ENCODE results near the gene NR4A1. TPM values are rescaled to one million over a fixed set of nuclear protein-coding genes. Genes with fewer than 3 reads are reported as not detected.

The NR4A1 gene
- total RNA-seq, 1 experiment from 2014 or later = 26.9 TPM

DNA sequence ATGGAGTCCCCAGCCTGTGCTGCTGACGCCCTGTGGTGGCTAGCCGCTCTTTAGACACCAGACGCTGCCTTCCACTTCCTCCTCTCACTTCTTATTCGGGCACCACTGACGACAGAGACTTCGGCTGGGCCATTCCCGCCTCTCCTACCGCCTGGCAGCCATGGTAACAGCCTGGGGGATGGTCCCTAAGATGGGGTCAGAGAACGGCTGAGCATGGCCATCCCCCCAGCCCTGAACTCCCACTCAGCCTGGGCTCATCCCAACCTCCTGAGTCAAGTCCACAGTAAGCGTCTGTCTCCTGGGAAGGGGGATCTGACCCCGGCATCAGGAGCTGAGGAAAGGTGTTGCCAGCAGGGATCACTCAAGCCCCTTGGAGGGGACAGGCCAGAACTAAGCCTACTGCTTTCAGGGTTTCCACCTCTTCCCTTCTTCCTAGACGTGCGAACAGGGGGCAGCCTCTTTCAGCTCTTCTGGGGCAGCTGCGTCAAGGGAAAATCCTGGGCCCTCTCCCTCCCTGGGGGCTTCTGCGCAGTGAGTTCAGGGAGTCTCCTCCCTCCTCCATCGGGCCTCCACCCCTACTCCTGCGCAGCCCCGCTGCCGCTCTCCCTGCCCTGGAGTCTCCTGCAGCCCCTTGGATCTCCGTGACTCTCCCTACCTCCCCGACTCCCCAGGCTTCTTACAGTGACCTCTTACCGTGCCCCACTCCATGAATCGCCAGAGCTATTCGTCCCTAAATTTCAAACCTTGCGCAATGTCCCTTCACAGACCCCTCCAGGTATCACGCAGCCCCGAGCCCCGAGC, 45.1 kb upstream of the NR4A1 start:
- Mint-ChIP-seq H3K4me3 (peak overlapping the region; percentile 88), H3K4me1 (peaks cover 34% of the 10 kb centered on the region), H3K27ac (no peak overlapping the region), H3K36me3 (0 out of 2 replicates have a peak, but pooled peaks cover 2% of the 10 kb centered on the region), H3K27me3 (ENCODE audit: low read depth) (peaks cover 51% of the 10 kb centered on the region), H3K9me3 (no peaks in the 10 kb centered on the region)
- TF ChIP-seq CBFB (CRISPR knock-in tag; IDR thresholded peaks at IDR 0.05; ENCODE audit: low read depth) = no peak
- TF ChIP-seq, protein P1, sequence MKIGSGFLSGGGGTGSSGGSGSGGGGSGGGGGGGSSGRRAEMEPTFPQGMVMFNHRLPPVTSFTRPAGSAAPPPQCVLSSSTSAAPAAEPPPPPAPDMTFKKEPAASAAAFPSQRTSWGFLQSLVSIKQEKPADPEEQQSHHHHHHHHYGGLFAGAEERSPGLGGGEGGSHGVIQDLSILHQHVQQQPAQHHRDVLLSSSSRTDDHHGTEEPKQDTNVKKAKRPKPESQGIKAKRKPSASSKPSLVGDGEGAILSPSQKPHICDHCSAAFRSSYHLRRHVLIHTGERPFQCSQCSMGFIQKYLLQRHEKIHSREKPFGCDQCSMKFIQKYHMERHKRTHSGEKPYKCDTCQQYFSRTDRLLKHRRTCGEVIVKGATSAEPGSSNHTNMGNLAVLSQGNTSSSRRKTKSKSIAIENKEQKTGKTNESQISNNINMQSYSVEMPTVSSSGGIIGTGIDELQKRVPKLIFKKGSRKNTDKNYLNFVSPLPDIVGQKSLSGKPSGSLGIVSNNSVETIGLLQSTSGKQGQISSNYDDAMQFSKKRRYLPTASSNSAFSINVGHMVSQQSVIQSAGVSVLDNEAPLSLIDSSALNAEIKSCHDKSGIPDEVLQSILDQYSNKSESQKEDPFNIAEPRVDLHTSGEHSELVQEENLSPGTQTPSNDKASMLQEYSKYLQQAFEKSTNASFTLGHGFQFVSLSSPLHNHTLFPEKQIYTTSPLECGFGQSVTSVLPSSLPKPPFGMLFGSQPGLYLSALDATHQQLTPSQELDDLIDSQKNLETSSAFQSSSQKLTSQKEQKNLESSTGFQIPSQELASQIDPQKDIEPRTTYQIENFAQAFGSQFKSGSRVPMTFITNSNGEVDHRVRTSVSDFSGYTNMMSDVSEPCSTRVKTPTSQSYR (CRISPR knock-in tag; IDR thresholded peaks at IDR 0.05) = 0 out of 2 replicates have a peak, but pooled peaks have one; percentile 38
- POLR2A ChIA-PET = no interaction called here
- ATAC-seq (peak; percentile 6), DNase-seq (ENCODE audit: low spot score) (peak; percentile 41)
- CTCF ChIA-PET = interaction anchor here (0.7 to 38.0 kb wide), 11 partner anchors 11 to 192 kb away, joined by 3 to 1431 read pairs (median 4); partner anchors contain the start of gene NR4A1

DNA sequence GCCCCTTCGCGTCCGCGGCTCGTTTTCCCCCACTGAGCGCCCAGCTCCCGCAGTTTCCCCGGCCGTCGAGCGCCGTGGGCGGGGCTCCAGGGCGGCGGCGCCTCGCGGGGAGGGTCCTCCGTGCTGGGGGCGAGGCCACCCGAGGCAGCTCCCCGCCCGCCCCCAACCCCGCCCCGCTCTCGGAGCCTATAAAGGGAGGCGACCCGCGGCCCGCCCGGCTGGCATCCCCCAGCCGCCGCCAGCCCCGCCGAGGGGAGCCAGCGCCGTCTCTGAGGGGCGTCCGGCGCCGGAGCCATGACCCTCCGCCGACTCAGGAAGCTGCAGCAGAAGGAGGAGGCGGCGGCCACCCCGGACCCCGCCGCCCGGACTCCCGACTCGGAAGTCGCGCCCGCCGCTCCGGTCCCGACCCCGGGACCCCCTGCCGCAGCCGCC, 44.5 kb upstream of the NR4A1 start, which contains the start of gene TAMALIN:
Gene TAMALIN (plus strand): TSS at position 221 of the 432 bp plus-strand sequence. CDS start 74 bp downstream, at position 295.
- CTCF ChIA-PET = interaction anchor here (0.7 to 38.0 kb wide), 11 partner anchors 12 to 192 kb away, joined by 3 to 1431 read pairs (median 4); partner anchors contain the start of gene NR4A1
- Mint-ChIP-seq H3K27ac (no peak within 1 kb of the TSS), H3K4me1 (peaks cover 36% of the 10 kb centered on the region)

GRCh38 chr12:52007158-52007921, 43.9 kb upstream of the NR4A1 start:
- Mint-ChIP-seq H3K27ac (no peak overlapping the region), H3K4me1 (peaks cover 36% of the 10 kb centered on the region), H3K9me3 (no peaks in the 10 kb centered on the region), H3K4me3 (peak overlapping the region; percentile 81), H3K36me3 (0 out of 2 replicates have a peak, but pooled peaks cover 2% of the 10 kb centered on the region), H3K27me3 (ENCODE audit: low read depth) (peaks cover 59% of the 10 kb centered on the region)
- CTCF ChIA-PET = interaction anchor here (0.9 to 38.0 kb wide), 8 partner anchors 14 to 193 kb away, joined by 3 to 1431 read pairs (median 4); partner anchors contain the start of gene NR4A1
- POLR2A ChIA-PET = no interaction called here
- TF ChIP-seq ZNF671 (CRISPR knock-in tag; IDR thresholded peaks at IDR 0.05) (no peak), USF2 (CRISPR knock-in tag; IDR thresholded peaks at IDR 0.05) (0 out of 2 replicates have a peak, but pooled peaks have one; percentile 14), NR3C1 (CRISPR knock-in tag; conservative IDR thresholded peaks at IDR 0.05; ENCODE audit: low read depth) (0 out of 2 replicates have a peak, but pooled peaks have one; percentile 73), RELA (CRISPR knock-in tag; IDR thresholded peaks at IDR 0.05; ENCODE audit: borderline replicate concordance) (0 out of 2 replicates have a peak, but pooled peaks have one; percentile 24), FOXP1 (CRISPR knock-in tag; IDR thresholded peaks at IDR 0.05; ENCODE audit: borderline replicate concordance) (peak; percentile 49; the same call in 1 of the 2 replicates), FOXJ3 (CRISPR knock-in tag; IDR thresholded peaks at IDR 0.05; ENCODE audit: borderline replicate concordance) (no peak), E2F5 (CRISPR knock-in tag; IDR thresholded peaks at IDR 0.05) (0 out of 2 replicates have a peak, but pooled peaks have one; percentile 46)
- DNase-seq (ENCODE audit: low spot score) (peak; percentile 43), ATAC-seq (no peak)

More for the DNA sequence above, 44.5 kb upstream of the NR4A1 start, which contains the start of gene TAMALIN:
- H3K9me3 Mint-ChIP-seq = no peaks in the 10 kb centered on the region
- peak within 1 kb of the TSS; percentile 88 for H3K4me3 Mint-ChIP-seq
- peak; percentile 3 for ATAC-seq
- H3K36me3 Mint-ChIP-seq = 0 out of 2 replicates have a peak, but pooled peaks cover 2% of the 10 kb centered on the region
- POLR2A ChIA-PET = no interaction called here
- TF ChIP-seq ZNF423 (CRISPR knock-in tag; IDR thresholded peaks at IDR 0.05) (peak; percentile 40; the same call in 1 of the 2 replicates), ATF1 (CRISPR knock-in tag; IDR thresholded peaks at IDR 0.05) (no peak), FOXK1 (CRISPR knock-in tag; IDR thresholded peaks at IDR 0.05) (no peak), SP1 (CRISPR knock-in tag; conservative IDR thresholded peaks at IDR 0.05) (0 out of 2 replicates have a peak, but pooled peaks have one; percentile 22), NR2C2 (CRISPR knock-in tag; IDR thresholded peaks at IDR 0.05) (no peak), TCF7 (CRISPR knock-in tag; IDR thresholded peaks at IDR 0.05; ENCODE audit: low read depth) (no peak), ZMAT4 (CRISPR knock-in tag; IDR thresholded peaks at IDR 0.05) (no peak), NFE2L1 (CRISPR knock-in tag; IDR thresholded peaks at IDR 0.05) (no peak)
- peaks cover 53% of the 10 kb centered on the region for H3K27me3 Mint-ChIP-seq (ENCODE audit: low read depth)
- DNase-seq (ENCODE audit: low spot score) = peak; percentile 47
